ENCODE data around the gene RNU1-3. TPM values are rescaled to one million over a fixed set of nuclear protein-coding genes. Genes with fewer than 3 reads are reported as not detected.
"Not testable (repeated sequence)": the region's sequence is repeated elsewhere in the genome, so short reads cannot be mapped to it uniquely, and the experiment has no call there.

RNU1-3 gene
- 8,605 TPM for total RNA-seq
- polyA plus RNA-seq (ENCODE audit: insufficient read depth, low read depth, low replicate concordance), result 26.8 TPM
- long read RNA-seq, donor 1, result 0 reads
- long read RNA-seq, donor 2, result 0 reads
- long read RNA-seq, donor 3, result 0 reads
- long read RNA-seq, donor 4, result 0 reads
- long read RNA-seq, donor 5, result 0 reads
- long read RNA-seq, donor 6, result 0 reads
- long read RNA-seq, donor 7, result 0 reads
- long read RNA-seq, donor 8, result 0 reads
- long read RNA-seq, donor 9, result 0 reads
- long read RNA-seq, donor 10, result 0 reads

- H3K27me3 ChIP-seq (ENCODE audit: control insufficient read depth, insufficient read depth, low read length); H3K9ac ChIP-seq (ENCODE audit: low read length in 3 of 3); H3K4me3 ChIP-seq (ENCODE audit: low read length in 3 of 3); H3K9me3 ChIP-seq (ENCODE audit: control insufficient read depth in 2 of 3, insufficient read depth in 1 of 3, low read length in 3 of 3); DNase-seq; intact Hi-C loops (cut with DNase I); H3K27ac ChIP-seq (ENCODE audit: low read depth in 2 of 2, low read length in 2 of 2); H3K36me3 ChIP-seq (ENCODE audit: control insufficient read depth in 2 of 3, insufficient read depth in 3 of 3, low read length in 3 of 3); H3K4me1 ChIP-seq (ENCODE audit: control insufficient read depth in 2 of 3, insufficient read depth in 2 of 3, low read depth in 1 of 3, low read length in 3 of 3): not testable (repeated sequence)
- peak; percentile 96 for FAIRE-seq
Observed at GRCh38 chr1:16666502-16667413, at the start of gene RNU1-3. Gene RNU1-3, minus strand, starts transcription at chr1:16666948.

DNA sequence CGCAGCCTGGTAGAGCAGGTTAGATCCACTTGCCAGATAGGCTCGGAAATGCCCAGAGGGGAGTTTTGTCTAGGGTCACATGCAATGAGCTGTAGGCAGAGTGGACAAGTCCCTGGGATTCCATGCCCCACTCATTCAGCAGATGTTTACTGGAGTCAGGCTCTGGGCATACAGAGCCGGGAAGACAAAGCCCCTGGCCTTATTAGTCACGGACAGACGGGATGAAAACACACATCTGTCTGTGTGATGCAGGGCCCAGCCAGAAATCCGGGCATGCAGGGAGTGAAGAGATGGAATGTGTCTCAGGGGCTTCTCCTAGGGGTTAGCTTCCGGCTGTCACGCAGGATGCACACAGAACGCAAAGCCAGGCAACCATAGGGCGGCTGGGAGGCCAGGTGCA lies 46.7 kb upstream of the RNU1-3 start:
- H3K9me3 ChIP-seq (ENCODE audit: control insufficient read depth in 2 of 3, insufficient read depth in 1 of 3, low read length in 3 of 3); DNase-seq; intact Hi-C loops (cut with DNase I); H3K4me3 ChIP-seq (ENCODE audit: low read length in 3 of 3); FAIRE-seq; H3K27me3 ChIP-seq (ENCODE audit: control insufficient read depth, insufficient read depth, low read length); H3K27ac ChIP-seq (ENCODE audit: low read depth in 2 of 2, low read length in 2 of 2); H3K36me3 ChIP-seq (ENCODE audit: control insufficient read depth in 2 of 3, insufficient read depth in 3 of 3, low read length in 3 of 3); H3K9ac ChIP-seq (ENCODE audit: low read length in 3 of 3): not testable (repeated sequence)
- H3K4me1 ChIP-seq (ENCODE audit: control insufficient read depth in 2 of 3, insufficient read depth in 2 of 3, low read depth in 1 of 3, low read length in 3 of 3), result peaks cover 0 to 11% (median 11%) of the 10 kb centered on the region in 3 donors

- intact Hi-C loops (cut with DNase I); FAIRE-seq; H3K27me3 ChIP-seq (ENCODE audit: control insufficient read depth, insufficient read depth, low read length); H3K9ac ChIP-seq (ENCODE audit: low read length in 3 of 3); H3K27ac ChIP-seq (ENCODE audit: low read depth in 2 of 2, low read length in 2 of 2); H3K4me3 ChIP-seq (ENCODE audit: low read length in 3 of 3); H3K36me3 ChIP-seq (ENCODE audit: control insufficient read depth in 2 of 3, insufficient read depth in 3 of 3, low read length in 3 of 3); H3K9me3 ChIP-seq (ENCODE audit: control insufficient read depth in 2 of 3, insufficient read depth in 1 of 3, low read length in 3 of 3): not testable (repeated sequence)
- H3K4me1 ChIP-seq (ENCODE audit: control insufficient read depth in 2 of 3, insufficient read depth in 2 of 3, low read depth in 1 of 3, low read length in 3 of 3), result peaks cover 0 to 11% (median 10%) of the 10 kb centered on the region in 3 donors
- DNase-seq, result peak in 2 of 5 donors; percentile 8 to 18
Observed at GRCh38 chr1:16712984-16713383, 46.2 kb upstream of the RNU1-3 start.

- H3K9ac ChIP-seq (ENCODE audit: low read length in 3 of 3); H3K9me3 ChIP-seq (ENCODE audit: control insufficient read depth in 2 of 3, insufficient read depth in 1 of 3, low read length in 3 of 3); H3K4me1 ChIP-seq (ENCODE audit: control insufficient read depth in 2 of 3, insufficient read depth in 2 of 3, low read depth in 1 of 3, low read length in 3 of 3); H3K4me3 ChIP-seq (ENCODE audit: low read length in 3 of 3); H3K36me3 ChIP-seq (ENCODE audit: control insufficient read depth in 2 of 3, insufficient read depth in 3 of 3, low read length in 3 of 3); FAIRE-seq; H3K27ac ChIP-seq (ENCODE audit: low read depth in 2 of 2, low read length in 2 of 2); H3K27me3 ChIP-seq (ENCODE audit: control insufficient read depth, insufficient read depth, low read length); intact Hi-C loops (cut with DNase I): not testable (repeated sequence)
- peak in 2 of 5 donors; percentile 9 to 29 for DNase-seq
Observed at GRCh38 chr1:16712582-16712981, 45.8 kb upstream of the RNU1-3 start.

DNA sequence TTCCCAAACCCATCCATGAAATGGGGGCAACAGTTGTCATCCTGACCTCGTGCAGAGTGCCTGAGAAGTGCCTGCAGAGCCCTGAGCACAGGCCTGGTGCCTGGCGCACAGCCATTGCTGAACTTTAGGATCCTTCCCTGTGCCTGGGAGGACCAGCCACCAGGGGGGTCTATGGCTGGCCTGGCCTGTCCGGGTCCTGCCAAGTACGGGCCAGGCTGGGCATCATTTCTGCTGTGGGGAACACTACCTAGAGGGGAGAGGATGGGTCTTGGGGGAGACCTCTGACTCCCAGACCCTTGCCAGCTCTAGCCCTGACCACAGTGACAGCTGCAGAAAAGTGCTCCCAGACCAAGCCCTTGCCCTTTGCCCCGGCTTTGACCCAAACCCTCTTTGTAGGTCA lies 45.4 kb upstream of the RNU1-3 start:
- H3K27ac ChIP-seq (ENCODE audit: low read depth in 2 of 2, low read length in 2 of 2); H3K27me3 ChIP-seq (ENCODE audit: control insufficient read depth, insufficient read depth, low read length); H3K9me3 ChIP-seq (ENCODE audit: control insufficient read depth in 2 of 3, insufficient read depth in 1 of 3, low read length in 3 of 3); H3K4me3 ChIP-seq (ENCODE audit: low read length in 3 of 3); H3K36me3 ChIP-seq (ENCODE audit: control insufficient read depth in 2 of 3, insufficient read depth in 3 of 3, low read length in 3 of 3); H3K9ac ChIP-seq (ENCODE audit: low read length in 3 of 3); FAIRE-seq; intact Hi-C loops (cut with DNase I); H3K4me1 ChIP-seq (ENCODE audit: control insufficient read depth in 2 of 3, insufficient read depth in 2 of 3, low read depth in 1 of 3, low read length in 3 of 3): not testable (repeated sequence)
- DNase-seq, result peak in 2 of 5 donors; percentile 9 to 20

DNA sequence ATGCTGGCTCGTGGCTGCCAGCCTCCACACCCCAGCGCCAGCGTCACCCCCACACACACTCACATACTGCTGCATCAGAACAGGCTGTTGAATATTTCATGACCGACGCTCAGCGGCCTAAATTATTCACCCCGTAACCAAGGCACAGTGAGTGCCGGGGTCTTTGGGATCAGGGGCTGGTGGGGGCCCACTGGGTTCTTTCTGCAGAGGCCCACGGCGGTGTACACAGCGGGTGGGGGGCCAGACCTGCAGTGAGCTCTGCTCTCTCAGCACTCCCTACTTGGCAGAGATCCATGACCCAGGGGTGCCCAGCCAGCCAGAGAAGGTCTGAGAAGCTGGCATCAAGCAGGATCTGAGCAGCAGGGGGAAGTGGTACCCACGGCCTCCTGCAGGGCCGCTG lies 43.9 kb upstream of the RNU1-3 start:
- intact Hi-C loops (cut with DNase I); FAIRE-seq; H3K36me3 ChIP-seq (ENCODE audit: control insufficient read depth in 2 of 3, insufficient read depth in 3 of 3, low read length in 3 of 3); H3K9ac ChIP-seq (ENCODE audit: low read length in 3 of 3); H3K9me3 ChIP-seq (ENCODE audit: control insufficient read depth in 2 of 3, insufficient read depth in 1 of 3, low read length in 3 of 3); H3K27me3 ChIP-seq (ENCODE audit: control insufficient read depth, insufficient read depth, low read length); H3K4me3 ChIP-seq (ENCODE audit: low read length in 3 of 3); H3K27ac ChIP-seq (ENCODE audit: low read depth in 2 of 2, low read length in 2 of 2); H3K4me1 ChIP-seq (ENCODE audit: control insufficient read depth in 2 of 3, insufficient read depth in 2 of 3, low read depth in 1 of 3, low read length in 3 of 3): not testable (repeated sequence)
- DNase-seq, result peak in 3 of 5 donors; percentile 11 to 87 (median 35)

Measured in kidney (tissue), 19 donors.